SKM-1 treated with dmso at 0.1 percent for 144 hours (cell line): ENCODE data around the gene ATXN1.

Source experiments
- DNase-seq: peaks from one replicate; lab custom pipeline; 2025; ENCODE audit not compliant: unreplicated experiment; lab: John Stamatoyannopoulos, UW

ATXN1 gene

GRCh38 chr6:16305246-16305725 is 456.0 kb downstream of the ATXN1 start:
- DNase-seq, result peak; percentile 21

GRCh38 chr6:16302721-16303552 is 458.3 kb downstream of the ATXN1 start:
- no peak for DNase-seq

GRCh38 chr6:16301511-16301910 is 459.7 kb downstream of the ATXN1 start:
- no peak for DNase-seq

GRCh38 chr6:16299861-16300260 is 461.4 kb downstream of the ATXN1 start:
- DNase-seq, result no peak

GRCh38 chr6:16296061-16296670 is 465.1 kb downstream of the ATXN1 start:
- DNase-seq, result no peak

- DNase-seq, result no peak
These were observed 465.8 kb downstream of the ATXN1 start for GRCh38 chr6:16295471-16295870.

- no peak for DNase-seq
These were observed 466.2 kb downstream of the ATXN1 start for GRCh38 chr6:16295060-16295459.

GRCh38 chr6:16294371-16294770 is 466.9 kb downstream of the ATXN1 start:
- no peak for DNase-seq

- DNase-seq, result no peak
These were observed 468.3 kb downstream of the ATXN1 start for GRCh38 chr6:16292942-16293341.

- no peak for DNase-seq
These were observed 468.8 kb downstream of the ATXN1 start for GRCh38 chr6:16292432-16292831.

GRCh38 chr6:16291739-16292138 is 469.5 kb downstream of the ATXN1 start:
- DNase-seq, result no peak

GRCh38 chr6:16288163-16288562 is 473.1 kb downstream of the ATXN1 start:
- DNase-seq, result no peak

- DNase-seq, result peak; percentile 29
These were observed 475.1 kb downstream of the ATXN1 start for GRCh38 chr6:16286151-16286522.

GRCh38 chr6:16285467-16286150 is 475.7 kb downstream of the ATXN1 start:
- no peak for DNase-seq

- DNase-seq, result no peak
These were observed 476.8 kb downstream of the ATXN1 start for GRCh38 chr6:16284472-16284871.

GRCh38 chr6:16282370-16282769 is 478.9 kb downstream of the ATXN1 start:
- no peak for DNase-seq

- DNase-seq, result no peak
These were observed 482.0 kb downstream of the ATXN1 start for GRCh38 chr6:16279243-16279642.

GRCh38 chr6:16278750-16279149 is 482.5 kb downstream of the ATXN1 start:
- DNase-seq, result no peak

- DNase-seq, result no peak
These were observed 483.1 kb downstream of the ATXN1 start for GRCh38 chr6:16278048-16278724.

- DNase-seq, result peak; percentile 42
These were observed 483.9 kb downstream of the ATXN1 start for GRCh38 chr6:16277101-16277981.
